HG02623 (cell line): Measurements from ENCODE around the gene ARFGAP2.
"Not testable (repeated sequence)": the region's sequence is repeated elsewhere in the genome, so short reads cannot be mapped to it uniquely, and the experiment has no call there.

Experiments used
- ATAC-seq: cut with Tn5 transposase; IDR thresholded peaks from one replicate; pipeline ENCODE4 v1.9.1; 2021; ENCODE audit warnings: moderate library complexity; ENCODE audit not compliant: unreplicated experiment

ARFGAP2 gene

GRCh38 chr11:47118958-47119688 is 57.6 kb downstream of the ARFGAP2 start:
- ATAC-seq: not testable (repeated sequence)
